ACC112 (cell line): ENCODE measurements around the gene ASMTL.

Experiments used
- H2AFZ ChIP-seq: fragments of 200-600 bp; sonication (generic); one replicate; pipeline ENCODE4 v1.6.0; 2017; ENCODE audit warnings: antibody characterized with exemption, low read length; ENCODE audit not compliant: unreplicated experiment
- H3K27ac ChIP-seq: fragments of 200-600 bp; sonication (generic); 2 replicates; pipeline ENCODE4 v1.5.1; 2014; ENCODE audit warnings: low read depth, mild to moderate bottlenecking, antibody characterized with exemption, low read length, moderate library complexity
- H3K27me3 ChIP-seq: fragments of 200-600 bp; sonication (generic); 2 replicates; pipeline ENCODE4 v1.6.1; 2014; ENCODE audit warnings: mild to moderate bottlenecking, antibody characterized with exemption, low read length, moderate library complexity, mixed read lengths; ENCODE audit not compliant: insufficient read depth
- H3K36me3 ChIP-seq: fragments of 200-600 bp; sonication (generic); 2 replicates; pipeline ENCODE4 v1.6.1; 2016; ENCODE audit warnings: mild to moderate bottlenecking, antibody characterized with exemption, low read length, moderate library complexity, mixed read lengths; ENCODE audit not compliant: insufficient read depth
- H3K4me1 ChIP-seq: fragments of 200-600 bp; sonication (generic); one replicate; pipeline ENCODE4 v1.6.1; 2016; ENCODE audit warnings: low read length, mixed read lengths; ENCODE audit not compliant: insufficient read depth, unreplicated experiment, control insufficient read depth
- H3K4me3 ChIP-seq: fragments of 200-600 bp; sonication (generic); 2 replicates; pipeline ENCODE4 v1.5.1; 2014; ENCODE audit warnings: mild to moderate bottlenecking, low read depth, low read length
- H3K79me2 ChIP-seq: fragments of 200-600 bp; sonication (generic); one replicate; pipeline ENCODE4 v1.6.0; 2016; ENCODE audit warnings: low read length; ENCODE audit not compliant: control insufficient read depth, unreplicated experiment, insufficient read depth

The ASMTL gene

GRCh38 chrX:1401611-1402430 is 50.9 kb downstream of the ASMTL start:
- Histone ChIP-seq H3K27ac (no peak overlapping the region), H2AFZ (no peak overlapping the region), H3K27me3 (no peaks in the 10 kb centered on the region), H3K4me3 (no peak overlapping the region), H3K4me1 (no peaks in the 10 kb centered on the region), H3K79me2 (peaks cover 4% of the 10 kb centered on the region), H3K36me3 (peaks cover 77% of the 10 kb centered on the region)

- H2AFZ ChIP-seq, result no peak overlapping the region
- H3K27me3 ChIP-seq, result no peaks in the 10 kb centered on the region
- no peak overlapping the region for H3K27ac ChIP-seq
- no peaks in the 10 kb centered on the region for H3K4me1 ChIP-seq
- peaks cover 69% of the 10 kb centered on the region for H3K36me3 ChIP-seq
- H3K4me3 ChIP-seq, result no peak overlapping the region
- H3K79me2 ChIP-seq, result peaks cover 6% of the 10 kb centered on the region
Observed at GRCh38 chrX:1400742-1401471, 51.8 kb downstream of the ASMTL start.

GRCh38 chrX:1400049-1400448 is 52.7 kb downstream of the ASMTL start:
- Histone ChIP-seq H3K79me2 (peaks cover 15% of the 10 kb centered on the region), H3K4me3 (no peak overlapping the region), H3K27ac (no peak overlapping the region), H3K27me3 (no peaks in the 10 kb centered on the region), H3K4me1 (peaks cover 7% of the 10 kb centered on the region), H3K36me3 (peaks cover 69% of the 10 kb centered on the region), H2AFZ (no peak overlapping the region)

GRCh38 chrX:1398431-1399340 is 54.0 kb downstream of the ASMTL start:
- no peak overlapping the region for H3K27ac ChIP-seq
- peaks cover 20% of the 10 kb centered on the region for H3K4me1 ChIP-seq
- peaks cover 56% of the 10 kb centered on the region for H3K36me3 ChIP-seq
- no peaks in the 10 kb centered on the region for H3K27me3 ChIP-seq
- H3K4me3 ChIP-seq, result no peak overlapping the region
- peaks cover 25% of the 10 kb centered on the region for H3K79me2 ChIP-seq
- no peak overlapping the region for H2AFZ ChIP-seq

- Histone ChIP-seq H2AFZ (no peak overlapping the region), H3K27ac (no peak overlapping the region), H3K79me2 (peaks cover 33% of the 10 kb centered on the region), H3K4me3 (no peak overlapping the region), H3K36me3 (peaks cover 46% of the 10 kb centered on the region; the same call in 1 of the 2 replicates), H3K4me1 (peaks cover 22% of the 10 kb centered on the region), H3K27me3 (no peaks in the 10 kb centered on the region)
Observed at GRCh38 chrX:1397441-1398270, 55.1 kb downstream of the ASMTL start.

- Histone ChIP-seq H2AFZ (no peak overlapping the region), H3K79me2 (peaks cover 36% of the 10 kb centered on the region), H3K36me3 (peaks cover 46% of the 10 kb centered on the region; the same call in 1 of the 2 replicates), H3K4me3 (no peak overlapping the region), H3K4me1 (peaks cover 22% of the 10 kb centered on the region), H3K27me3 (no peaks in the 10 kb centered on the region), H3K27ac (no peak overlapping the region)
Observed at GRCh38 chrX:1397001-1397400, 55.7 kb downstream of the ASMTL start.

- H3K27me3 ChIP-seq, result no peaks in the 10 kb centered on the region
- no peak overlapping the region for H3K27ac ChIP-seq
- peaks cover 46% of the 10 kb centered on the region for H3K79me2 ChIP-seq
- no peak overlapping the region for H2AFZ ChIP-seq
- peaks cover 23% of the 10 kb centered on the region for H3K4me1 ChIP-seq
- H3K36me3 ChIP-seq, result peaks cover 41% of the 10 kb centered on the region
- peak overlapping the region; percentile 100 for H3K4me3 ChIP-seq
Observed at GRCh38 chrX:1395646-1396216, 57.0 kb downstream of the ASMTL start.

- Histone ChIP-seq H2AFZ (no peak overlapping the region), H3K36me3 (peaks cover 38% of the 10 kb centered on the region), H3K27me3 (no peaks in the 10 kb centered on the region), H3K4me3 (peak overlapping the region; percentile 100), H3K4me1 (peaks cover 31% of the 10 kb centered on the region), H3K27ac (peak overlapping the region; percentile 43), H3K79me2 (peaks cover 54% of the 10 kb centered on the region)
Observed at GRCh38 chrX:1394731-1395501, 57.8 kb downstream of the ASMTL start.
